AG09319 (cell line): Measurements from ENCODE around the gene SAMM50.

Source experiments
- DNase-seq: peaks from one replicate; pipeline ENCODE4 v3.0.0-alpha.2; 2010; ENCODE audit warnings: low read depth; ENCODE audit errors: extremely low read depth
- CTCF ChIP-seq: IDR thresholded peaks from 2 replicates; pipeline ENCODE4 v1.5.1; 2011; ENCODE audit warnings: low read depth, mild to moderate bottlenecking, inconsistent platforms, low read length, moderate library complexity

Gene SAMM50

GRCh38 chr22:43976861-43977795 lies 21.9 kb downstream of the SAMM50 start:
- no peak for DNase-seq
- TF ChIP-seq CTCF = no peak

- no peak for DNase-seq
- TF ChIP-seq CTCF = no peak
These were observed 23.3 kb downstream of the SAMM50 start for GRCh38 chr22:43978558-43978957.

- DNase-seq = no peak
- TF ChIP-seq CTCF = no peak
These were observed 25.3 kb downstream of the SAMM50 start for GRCh38 chr22:43980579-43980978.

DNA sequence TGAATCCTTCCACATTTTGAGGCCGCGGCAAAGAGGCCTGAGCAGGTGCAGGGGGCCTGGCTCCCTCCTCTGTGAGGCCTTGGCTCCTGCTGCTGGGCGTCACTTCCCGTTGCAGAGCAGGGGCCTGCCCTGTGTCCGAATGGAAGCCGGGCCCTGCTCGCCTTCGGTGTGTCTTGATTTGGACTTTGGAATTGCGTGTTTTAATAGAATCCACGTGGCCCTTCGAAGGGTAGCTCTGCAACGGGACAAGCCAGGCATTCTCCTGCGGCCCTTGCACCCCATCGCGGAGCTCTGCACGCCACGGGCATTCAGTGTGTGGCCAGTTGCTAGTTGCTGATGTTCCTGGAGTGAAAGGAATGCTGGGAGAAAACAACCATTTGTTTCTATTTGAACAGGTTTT lies 25.8 kb downstream of the SAMM50 start:
- DNase-seq = no peak
- TF ChIP-seq CTCF = no peak

DNA sequence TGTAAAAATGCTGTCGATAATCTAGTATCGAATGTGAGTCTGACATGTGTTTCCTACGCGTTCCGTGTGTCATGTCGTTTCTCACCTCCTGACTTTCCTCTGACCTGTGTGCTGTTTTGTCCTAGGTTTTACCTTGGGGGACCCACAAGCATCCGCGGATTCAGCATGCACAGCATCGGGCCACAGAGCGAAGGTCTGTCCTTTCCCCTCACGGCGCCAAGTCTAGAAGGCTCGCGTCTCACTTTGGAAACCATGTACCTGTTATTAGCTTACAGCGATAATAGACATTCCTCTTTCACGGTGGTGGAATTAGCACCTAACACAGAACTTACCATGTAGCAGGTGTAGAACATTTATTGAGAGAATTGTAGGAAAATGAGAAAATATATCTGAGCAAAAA lies 28.6 kb downstream of the SAMM50 start:
- DNase-seq = no peak
- TF ChIP-seq CTCF = no peak

GRCh38 chr22:43985532-43985931 lies 30.3 kb downstream of the SAMM50 start:
- DNase-seq = no peak

More at GRCh38 chr22:43985532-43985931, 30.3 kb downstream of the SAMM50 start:
- no peak for TF ChIP-seq CTCF
